Measurements from ENCODE around the gene CDC27.

DNA sequence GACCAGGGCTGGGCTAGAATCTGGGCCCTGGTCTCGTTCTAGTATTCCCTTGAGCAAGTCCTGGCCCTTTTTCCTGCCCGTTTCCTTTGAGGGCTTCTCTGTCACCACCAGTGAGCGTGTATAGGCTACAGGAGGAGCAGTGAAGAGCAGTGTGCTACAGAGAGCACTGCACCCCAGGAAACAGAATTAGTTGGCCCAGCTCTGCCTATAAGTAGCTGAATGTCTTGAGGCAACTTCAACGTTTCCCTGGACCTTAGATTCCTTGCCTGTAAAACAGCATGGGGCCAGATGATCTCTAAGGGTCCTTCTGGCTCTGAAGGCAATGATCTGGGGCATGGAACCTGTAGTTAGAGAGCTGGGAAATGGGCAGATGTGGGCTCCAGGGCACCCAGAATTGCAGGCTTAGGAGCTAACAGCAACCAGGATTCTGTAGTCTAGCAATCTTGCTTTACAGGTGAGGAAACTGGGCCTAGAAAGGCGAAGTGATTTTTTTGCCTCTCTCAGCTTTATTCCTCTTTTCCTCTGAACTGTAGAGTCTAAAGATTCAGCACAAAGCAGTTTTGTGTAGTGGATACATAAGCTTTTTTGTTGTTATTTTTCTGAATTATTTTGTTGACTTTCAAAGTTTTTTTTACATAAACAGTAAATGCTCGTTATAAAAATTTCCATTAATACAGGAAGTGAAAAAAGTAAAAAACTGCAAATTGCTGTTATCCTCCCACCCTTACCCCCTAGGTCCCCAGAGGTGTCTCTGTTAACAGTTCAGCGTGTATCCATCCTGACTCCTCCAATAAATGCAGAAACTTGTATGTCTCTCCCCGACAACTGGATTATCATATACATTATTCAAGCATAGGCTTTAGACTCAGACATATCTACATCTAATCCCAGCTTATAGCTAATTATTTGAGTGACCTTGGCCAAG lies 18.3 kb upstream of the CDC27 start:
- TF ChIP-seq, protein P1, sequence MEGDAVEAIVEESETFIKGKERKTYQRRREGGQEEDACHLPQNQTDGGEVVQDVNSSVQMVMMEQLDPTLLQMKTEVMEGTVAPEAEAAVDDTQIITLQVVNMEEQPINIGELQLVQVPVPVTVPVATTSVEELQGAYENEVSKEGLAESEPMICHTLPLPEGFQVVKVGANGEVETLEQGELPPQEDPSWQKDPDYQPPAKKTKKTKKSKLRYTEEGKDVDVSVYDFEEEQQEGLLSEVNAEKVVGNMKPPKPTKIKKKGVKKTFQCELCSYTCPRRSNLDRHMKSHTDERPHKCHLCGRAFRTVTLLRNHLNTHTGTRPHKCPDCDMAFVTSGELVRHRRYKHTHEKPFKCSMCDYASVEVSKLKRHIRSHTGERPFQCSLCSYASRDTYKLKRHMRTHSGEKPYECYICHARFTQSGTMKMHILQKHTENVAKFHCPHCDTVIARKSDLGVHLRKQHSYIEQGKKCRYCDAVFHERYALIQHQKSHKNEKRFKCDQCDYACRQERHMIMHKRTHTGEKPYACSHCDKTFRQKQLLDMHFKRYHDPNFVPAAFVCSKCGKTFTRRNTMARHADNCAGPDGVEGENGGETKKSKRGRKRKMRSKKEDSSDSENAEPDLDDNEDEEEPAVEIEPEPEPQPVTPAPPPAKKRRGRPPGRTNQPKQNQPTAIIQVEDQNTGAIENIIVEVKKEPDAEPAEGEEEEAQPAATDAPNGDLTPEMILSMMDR (conservative IDR thresholded peaks at IDR 0.05; ENCODE audit: low read length) = no peak
- no peak for TF ChIP-seq EZH2phosphoT487 (IDR thresholded peaks at IDR 0.05; ENCODE audit: borderline replicate concordance)

Measured in Loucy (cell line).